CD14-positive monocyte (primary cell): Measurements from ENCODE around the gene PLCL2. TPM values are rescaled to one million over a fixed set of nuclear protein-coding genes. Genes with fewer than 3 reads are reported as not detected.
A peak's percentile ranks its signal among the peaks of the same experiment; 100 is the strongest.

Experiments used
- DNase-seq, 3 donors: peaks; one replicate each; pipeline ENCODE4 v3.0.0-alpha.2; 2011 to 2022
- H2AFZ ChIP-seq: 2 replicates; pipeline ENCODE4 v1.6.0; 2012; ENCODE audit warnings: mild to moderate bottlenecking, low read depth, low read length, inconsistent platforms; ENCODE audit not compliant: insufficient read depth, poor library complexity, severe bottlenecking
- H3K27ac ChIP-seq, 2 donors: 1 replicate in 1 of 2; 2 replicates in 1 of 2; pipeline ENCODE4 v1.5.1; 2012 to 2013; ENCODE audit warnings: low read length in 2 of 2, control low read depth in 1 of 2, inconsistent platforms in 1 of 2, low read depth in 1 of 2, mild to moderate bottlenecking in 1 of 2
- H3K27me3 ChIP-seq, 2 donors: one replicate each; pipeline versions ENCODE4 v1.6.0 to v1.6.1; 2011 to 2013; ENCODE audit warnings: low read length in 2 of 2; ENCODE audit not compliant: control insufficient read depth in 2 of 2, insufficient read depth in 2 of 2
- H3K36me3 ChIP-seq, 2 donors: replicated peaks in 1 of 2; 1 replicate in 1 of 2; 2 replicates in 1 of 2; pipeline versions ENCODE4 v1.5.1 to v1.6.1; 2012 to 2013; ENCODE audit warnings: low read length in 2 of 2, control low read depth in 1 of 2, inconsistent platforms in 1 of 2, mild to moderate bottlenecking in 1 of 2; ENCODE audit not compliant: insufficient read depth in 2 of 2, control insufficient read depth in 1 of 2
- H3K4me1 ChIP-seq, 2 donors: 1 replicate in 1 of 2; 2 replicates in 1 of 2; pipeline versions ENCODE4 v1.5.1 to v1.6.1; 2012 to 2013; ENCODE audit warnings: low read length in 2 of 2, control low read depth in 1 of 2, inconsistent platforms in 1 of 2, mild to moderate bottlenecking in 1 of 2, moderate library complexity in 1 of 2; ENCODE audit not compliant: insufficient read depth in 2 of 2, control insufficient read depth in 1 of 2
- H3K4me2 ChIP-seq: replicated peaks from 2 replicates; pipeline ENCODE3; 2012; ENCODE audit warnings: low read length, moderate library complexity, mild to moderate bottlenecking; ENCODE audit not compliant: poor library complexity, severe bottlenecking; ENCODE audit errors: extremely low read depth
- H3K4me3 ChIP-seq, 3 experiments: fragments of 200-600 bp in 1 of 3; sonication (generic) in 1 of 3; replicated peaks in 1 of 3; 1 replicate in 2 of 3; 2 replicates in 1 of 3; pipeline ENCODE4 v1.5.1; 2011 to 2013; ENCODE audit warnings: low read length in 3 of 3, mild to moderate bottlenecking in 3 of 3, control low read depth in 2 of 3, low read depth in 2 of 3, inconsistent platforms in 1 of 3, moderate library complexity in 1 of 3
- H3K79me2 ChIP-seq: 2 replicates; pipeline ENCODE4 v1.6.0; 2012; ENCODE audit warnings: mild to moderate bottlenecking, control low read depth, inconsistent platforms, low read length, moderate library complexity; ENCODE audit not compliant: insufficient read depth
- H3K9ac ChIP-seq: 2 replicates; pipeline ENCODE4 v1.6.0; 2017; ENCODE audit warnings: low read length, mild to moderate bottlenecking; ENCODE audit not compliant: insufficient read depth, poor library complexity, severe bottlenecking
- H3K9me3 ChIP-seq, 2 donors: replicated peaks in 1 of 2; 1 replicate in 1 of 2; 2 replicates in 1 of 2; pipeline versions ENCODE4 v1.5.1 to v1.6.1; 2012 to 2013; ENCODE audit warnings: low read length in 2 of 2, control low read depth in 1 of 2; ENCODE audit not compliant: control insufficient read depth in 1 of 2, insufficient read depth in 1 of 2
- H4K20me1 ChIP-seq: 2 replicates; pipeline ENCODE4 v1.6.0; 2012; ENCODE audit warnings: mild to moderate bottlenecking, low read length, control low read depth, moderate library complexity; ENCODE audit not compliant: insufficient read depth
- H3K27ac Mint-ChIP-seq, 7 donors: one replicate each; pipeline ENCODE4 v1.8.0; 2020; ENCODE audit warnings: mild to moderate bottlenecking in 7 of 7, mixed read lengths in 7 of 7, moderate library complexity in 6 of 7, inconsistent platforms in 2 of 7
- H3K27me3 Mint-ChIP-seq, 3 donors: one replicate each; pipeline ENCODE4 v1.8.0; 2021 to 2022; ENCODE audit warnings: low read depth in 3 of 3, mild to moderate bottlenecking in 3 of 3, mixed read lengths in 3 of 3, moderate library complexity in 3 of 3, inconsistent platforms in 1 of 3
- H3K36me3 Mint-ChIP-seq, 2 donors: one replicate each; pipeline ENCODE4 v1.8.0; 2020; ENCODE audit warnings: mixed read lengths in 2 of 2, inconsistent platforms in 1 of 2, mild to moderate bottlenecking in 1 of 2
- H3K4me1 Mint-ChIP-seq: one replicate; pipeline ENCODE4 v1.8.0; 2020; ENCODE audit warnings: mild to moderate bottlenecking, mixed read lengths
- H3K4me3 Mint-ChIP-seq, 2 donors: one replicate each; pipeline ENCODE4 v1.8.0; 2020; ENCODE audit warnings: mild to moderate bottlenecking in 2 of 2, mixed read lengths in 2 of 2, moderate library complexity in 1 of 2
- H3K9me3 Mint-ChIP-seq, 7 donors: one replicate each; pipeline ENCODE4 v1.8.0; 2020 to 2022; ENCODE audit warnings: mixed read lengths in 7 of 7, mild to moderate bottlenecking in 6 of 7, moderate library complexity in 6 of 7, inconsistent platforms in 2 of 7
- WGBS: methylation state at CpG from one replicate; pipeline ENCODE4 v1.1.5; 2013; ENCODE audit warnings: missing lambda C conversion rate; ENCODE audit not compliant: insufficient coverage; 5-methylcytosine and 5-hydroxymethylcytosine counted together
- intact Hi-C, 2 donors: fragments of 100-400 bp; cut with micrococcal nuclease; formaldehyde crosslinking; loops; one replicate each; pipeline versions ENCODE4 v1.15.0 to v1.15.1; 2023
- polyA plus RNA-seq, 3 donors: library from polyadenylated mRNA; depleted of rRNA in 1 of 3; unstranded in 2 of 3; stranded (reverse) in 1 of 3; fragments of 300-500 nt in 2 of 3; fragments of >200 nt in 1 of 3; fragmentation: Illumina TruSeq in 2 of 3; gene quantifications; 1 replicate in 2 of 3; 2 replicates in 1 of 3; pipeline ENCODE4 v1.2.3, GENCODE V29; 2012 to 2021
- TF ChIP-seq, protein P1 (sequence below): fragments of 200-600 bp; IDR thresholded peaks from one replicate; pipeline ENCODE4 v1.8.0; 2022; ENCODE audit warnings: antibody characterized with exemption, mild to moderate bottlenecking

The PLCL2 gene
- polyA plus RNA-seq, 3 donors: 18.8 to 32.5 (median 26.8) TPM

DNA sequence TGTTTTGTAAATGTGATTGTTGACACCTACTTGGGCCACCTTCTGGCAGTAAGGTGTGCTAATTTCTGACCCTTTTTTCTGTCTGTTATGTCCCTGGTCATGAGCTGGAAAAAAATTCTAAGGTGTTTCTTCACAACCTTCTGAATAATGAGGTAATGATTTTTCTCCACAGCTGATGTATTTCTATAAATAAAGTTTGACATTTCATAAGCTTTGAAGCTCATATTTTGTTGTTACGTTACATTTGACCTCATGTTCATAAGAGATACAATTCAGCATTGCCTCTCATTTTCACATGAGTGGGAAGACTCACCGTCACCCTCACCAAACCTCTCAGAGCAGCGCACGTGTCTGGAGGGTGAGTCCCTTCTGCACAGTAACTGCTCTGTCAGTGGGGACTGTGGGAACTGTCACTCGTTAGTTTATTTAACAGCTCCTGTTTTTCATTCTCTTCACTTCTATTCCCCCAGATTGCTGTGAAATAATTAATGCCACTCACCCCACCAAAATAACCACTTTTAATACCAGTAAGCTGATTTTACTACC, 140.9 kb downstream of the PLCL2 start:
- no peak overlapping the region for H3K4me3 Mint-ChIP-seq
- no peak overlapping the region for H3K27ac ChIP-seq
- 100% methylated on average over 2 of the region's 5 CpGs for WGBS
- H3K27me3 ChIP-seq: no peaks in the 10 kb centered on the region
- no peaks in the 10 kb centered on the region for H3K27me3 Mint-ChIP-seq
- H3K9me3 ChIP-seq: no peaks in the 10 kb centered on the region
- no peak overlapping the region for H2AFZ ChIP-seq
- H3K4me2 ChIP-seq: no peak overlapping the region
- H3K9me3 Mint-ChIP-seq: no peaks in the 10 kb centered on the region
- DNase-seq: no peak
- peaks cover 23% of the 10 kb centered on the region for H3K4me1 Mint-ChIP-seq
- no peak overlapping the region for H3K4me3 ChIP-seq
- peaks cover 5 to 68% of the 10 kb centered on the region in 2 donors for H3K36me3 ChIP-seq
- no peak overlapping the region for H3K27ac Mint-ChIP-seq
- H3K79me2 ChIP-seq: peaks cover 15% of the 10 kb centered on the region
- no peak overlapping the region for H3K9ac ChIP-seq
- intact Hi-C loops: no loop called here
- TF ChIP-seq, protein P1, sequence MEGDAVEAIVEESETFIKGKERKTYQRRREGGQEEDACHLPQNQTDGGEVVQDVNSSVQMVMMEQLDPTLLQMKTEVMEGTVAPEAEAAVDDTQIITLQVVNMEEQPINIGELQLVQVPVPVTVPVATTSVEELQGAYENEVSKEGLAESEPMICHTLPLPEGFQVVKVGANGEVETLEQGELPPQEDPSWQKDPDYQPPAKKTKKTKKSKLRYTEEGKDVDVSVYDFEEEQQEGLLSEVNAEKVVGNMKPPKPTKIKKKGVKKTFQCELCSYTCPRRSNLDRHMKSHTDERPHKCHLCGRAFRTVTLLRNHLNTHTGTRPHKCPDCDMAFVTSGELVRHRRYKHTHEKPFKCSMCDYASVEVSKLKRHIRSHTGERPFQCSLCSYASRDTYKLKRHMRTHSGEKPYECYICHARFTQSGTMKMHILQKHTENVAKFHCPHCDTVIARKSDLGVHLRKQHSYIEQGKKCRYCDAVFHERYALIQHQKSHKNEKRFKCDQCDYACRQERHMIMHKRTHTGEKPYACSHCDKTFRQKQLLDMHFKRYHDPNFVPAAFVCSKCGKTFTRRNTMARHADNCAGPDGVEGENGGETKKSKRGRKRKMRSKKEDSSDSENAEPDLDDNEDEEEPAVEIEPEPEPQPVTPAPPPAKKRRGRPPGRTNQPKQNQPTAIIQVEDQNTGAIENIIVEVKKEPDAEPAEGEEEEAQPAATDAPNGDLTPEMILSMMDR: no peak
- H3K4me1 ChIP-seq: peaks cover 0 to 6% of the 10 kb centered on the region in 2 donors
- H3K36me3 Mint-ChIP-seq: peaks cover 56 to 62% of the 10 kb centered on the region in 2 donors
- H4K20me1 ChIP-seq: peaks cover 98% of the 10 kb centered on the region

GRCh38 chr3:17027318-17027717, 142.6 kb downstream of the PLCL2 start:
- no peak overlapping the region for H3K4me3 Mint-ChIP-seq
- H3K27ac Mint-ChIP-seq: peak overlapping the region in 1 of 7 donors; percentile 10

More at GRCh38 chr3:17027318-17027717, 142.6 kb downstream of the PLCL2 start:
- no peaks in the 10 kb centered on the region for H3K9me3 Mint-ChIP-seq
- TF ChIP-seq, protein P1: no peak
- no peaks in the 10 kb centered on the region for H3K27me3 ChIP-seq
- H3K4me2 ChIP-seq: no peak overlapping the region
- no peak overlapping the region for H3K4me3 ChIP-seq
- peaks cover 13% of the 10 kb centered on the region for H3K79me2 ChIP-seq
- intact Hi-C loops: no loop called here
- H3K4me1 ChIP-seq: no peaks in the 10 kb centered on the region
- no peak overlapping the region for H2AFZ ChIP-seq
- no peak overlapping the region for H3K27ac ChIP-seq
- H3K36me3 ChIP-seq: peaks cover 5 to 68% of the 10 kb centered on the region in 2 donors
- peaks cover 45 to 52% of the 10 kb centered on the region in 2 donors for H3K36me3 Mint-ChIP-seq
- H3K9ac ChIP-seq: no peak overlapping the region
- H3K9me3 ChIP-seq: no peaks in the 10 kb centered on the region
- WGBS: no CpG with 5 or more reads among the region's 1 CpG
- H4K20me1 ChIP-seq: peaks cover 97% of the 10 kb centered on the region
- DNase-seq: no peak
- peaks cover 12% of the 10 kb centered on the region for H3K4me1 Mint-ChIP-seq
- H3K27me3 Mint-ChIP-seq: no peaks in the 10 kb centered on the region
